A673 (cell line): ENCODE measurements around the gene MSANTD2. TPM values are rescaled to one million over a fixed set of nuclear protein-coding genes. Genes with fewer than 3 reads are reported as not detected.

ENCODE experiments used
- BruUV-seq: library from RNA; stranded (reverse); fragments of 400-500 nt; replicated peaks from 2 replicates; lab custom pipeline; 2021; lab: Mats Ljungman, UMichigan
- CTCF ChIA-PET: fragments of 300-600 bp; sonication (Branson Sonifier 250); formaldehyde crosslinking; loops from one replicate; lab custom pipeline; 2022; ENCODE audit warnings: antibody characterized with exemption; lab: Charles Lee
- POLR2A ChIA-PET: fragments of 300-600 bp; sonication (Branson Sonifier 250); formaldehyde crosslinking; loops from one replicate; lab custom pipeline; 2022; ENCODE audit warnings: antibody characterized with exemption; ENCODE audit not compliant: low non-redundant PET; lab: Charles Lee
- DNase-seq: peaks from one replicate; pipeline ENCODE4 v3.0.0-alpha.2; 2015; ENCODE audit warnings: low spot score
- H3K27ac ChIP-seq: fragments of 200-600 bp; sonication (generic); 2 replicates; pipeline ENCODE4 v1.5.1; 2016; ENCODE audit warnings: mixed run types, low read depth, mild to moderate bottlenecking, mixed read lengths, antibody characterized with exemption, low read length; ENCODE audit not compliant: poor library complexity, severe bottlenecking
- H3K27me3 ChIP-seq: fragments of 200-600 bp; sonication (generic); replicated peaks from 2 replicates; pipeline ENCODE4 v1.6.1; 2017; ENCODE audit warnings: mixed run types, low read depth, mild to moderate bottlenecking, mixed read lengths, antibody characterized with exemption, low read length; ENCODE audit not compliant: insufficient read depth, poor library complexity
- H3K36me3 ChIP-seq: fragments of 200-600 bp; sonication (generic); 2 replicates; pipeline ENCODE4 v1.6.1; 2016; ENCODE audit warnings: mixed run types, mild to moderate bottlenecking, mixed read lengths, antibody characterized with exemption, low read length; ENCODE audit not compliant: insufficient read depth, poor library complexity, severe bottlenecking
- H3K4me1 ChIP-seq: fragments of 200-600 bp; sonication (generic); 2 replicates; pipeline ENCODE4 v1.6.1; 2017; ENCODE audit warnings: mixed run types, mild to moderate bottlenecking, mixed read lengths, antibody characterized with exemption, low read length; ENCODE audit not compliant: insufficient read depth, poor library complexity, severe bottlenecking
- H3K4me3 ChIP-seq: fragments of 200-600 bp; sonication (generic); 2 replicates; pipeline ENCODE4 v1.5.1; 2016; ENCODE audit warnings: low read depth, mixed run types, mild to moderate bottlenecking, mixed read lengths, low read length; ENCODE audit not compliant: poor library complexity, severe bottlenecking
- H3K9me3 ChIP-seq: fragments of 200-600 bp; sonication (generic); 2 replicates; pipeline ENCODE4 v1.6.1; 2016; ENCODE audit warnings: mixed run types, low read depth, mild to moderate bottlenecking, mixed read lengths, antibody characterized with exemption, low read length; ENCODE audit not compliant: poor library complexity, severe bottlenecking
- CTCF ChIP-seq: fragments of 300-800, 200-600 bp; sonication (generic); conservative IDR thresholded peaks from 2 replicates; pipeline ENCODE4 v1.5.1; 2017; ENCODE audit warnings: low read depth, mild to moderate bottlenecking, antibody characterized with exemption, low read length, moderate library complexity, mixed read lengths
- EZH2 ChIP-seq: fragments of 200-600 bp; sonication (generic); IDR thresholded peaks from 2 replicates; pipeline ENCODE4 v1.6.1; 2017; ENCODE audit warnings: borderline replicate concordance, low read depth, mild to moderate bottlenecking, mixed read lengths, antibody characterized with exemption, low read length; ENCODE audit not compliant: poor library complexity, severe bottlenecking
- intact Hi-C: fragments of 100-400 bp; cut with micrococcal nuclease; formaldehyde crosslinking; loops from one replicate; pipeline ENCODE4 v1.10.0; 2022; ENCODE audit not compliant: unreplicated experiment
- total RNA-seq: library from RNA; stranded (reverse); gene quantifications from 2 replicates; pipeline ENCODE4 v1.2.3, GENCODE V29; 2021

MSANTD2 gene
- total RNA-seq, 1 experiment from 2014 or later = 33.3 TPM

DNA sequence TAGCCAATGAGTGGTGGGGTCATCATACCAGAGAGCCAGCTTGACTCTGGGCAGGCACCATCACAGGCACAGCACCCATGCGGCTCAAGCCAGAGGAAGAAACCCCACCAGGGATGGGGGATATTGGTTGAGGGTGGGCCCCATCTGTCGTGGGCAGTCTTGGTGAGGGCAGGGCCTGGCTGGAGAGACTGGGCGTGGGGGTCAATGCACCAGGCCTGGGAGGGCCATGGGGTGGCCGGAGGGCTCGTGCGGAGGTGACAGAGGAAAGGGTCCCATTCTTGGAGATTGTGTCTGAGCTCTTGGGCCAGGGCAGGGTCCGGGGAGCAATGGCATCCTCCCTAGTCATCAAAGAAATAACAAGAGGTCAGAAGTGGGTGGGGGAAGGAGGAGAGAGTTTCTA, 46.6 kb downstream of the MSANTD2 start:
- no TSS peak for BruUV-seq
- TF ChIP-seq EZH2 = no peak
- no peak for DNase-seq
- Histone ChIP-seq H3K4me3 (no peak overlapping the region), H3K36me3 (no peaks in the 10 kb centered on the region), H3K27ac (no peak overlapping the region), H3K4me1 (no peaks in the 10 kb centered on the region), H3K27me3 (no peaks in the 10 kb centered on the region), H3K9me3 (no peaks in the 10 kb centered on the region)
- ChIA-PET CTCF (interaction anchor here (0.6 to 1.4 kb wide), 2 partner anchors 9 to 80 kb away, joined by 5 to 8 read pairs; partner anchors contain the start of gene SPA17), POLR2A (no interaction called here)
- intact Hi-C loops = no loop called here

DNA sequence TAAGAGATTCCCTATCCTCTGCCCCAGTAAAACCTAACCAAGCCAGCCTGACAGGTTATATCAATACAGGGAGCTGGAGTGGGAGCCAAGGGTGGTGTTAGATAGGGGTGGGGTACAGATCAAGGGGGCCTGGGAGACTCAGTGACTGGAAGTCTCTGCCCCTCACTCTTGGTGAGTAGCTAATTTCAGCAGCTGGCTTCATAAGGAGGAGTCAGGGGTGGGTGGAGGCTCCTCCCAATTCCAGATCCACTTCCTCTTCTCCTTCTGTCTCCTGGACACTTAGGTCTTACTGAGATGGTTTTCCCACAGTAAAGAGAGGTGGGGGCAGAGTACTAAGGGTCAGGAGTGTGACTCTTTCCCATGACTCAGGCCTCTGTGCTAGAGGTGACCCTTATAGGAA, 47.0 kb downstream of the MSANTD2 start:
- Histone ChIP-seq H3K27me3 (no peaks in the 10 kb centered on the region), H3K36me3 (no peaks in the 10 kb centered on the region), H3K4me3 (no peak overlapping the region), H3K4me1 (no peaks in the 10 kb centered on the region), H3K27ac (no peak overlapping the region), H3K9me3 (no peaks in the 10 kb centered on the region)
- BruUV-seq = no TSS peak
- no peak for TF ChIP-seq EZH2
- no peak for TF ChIP-seq CTCF
- no peak for DNase-seq
- ChIA-PET POLR2A (interaction anchor here (1.1 kb wide), 1 partner anchor 49 kb away, joined by 3 read pairs; no protein-coding TSS in a partner anchor), CTCF (interaction anchor here (0.6 to 1.4 kb wide), 2 partner anchors 10 to 79 kb away, joined by 5 to 8 read pairs; partner anchors contain the start of gene SPA17)
- intact Hi-C loops = no loop called here

DNA sequence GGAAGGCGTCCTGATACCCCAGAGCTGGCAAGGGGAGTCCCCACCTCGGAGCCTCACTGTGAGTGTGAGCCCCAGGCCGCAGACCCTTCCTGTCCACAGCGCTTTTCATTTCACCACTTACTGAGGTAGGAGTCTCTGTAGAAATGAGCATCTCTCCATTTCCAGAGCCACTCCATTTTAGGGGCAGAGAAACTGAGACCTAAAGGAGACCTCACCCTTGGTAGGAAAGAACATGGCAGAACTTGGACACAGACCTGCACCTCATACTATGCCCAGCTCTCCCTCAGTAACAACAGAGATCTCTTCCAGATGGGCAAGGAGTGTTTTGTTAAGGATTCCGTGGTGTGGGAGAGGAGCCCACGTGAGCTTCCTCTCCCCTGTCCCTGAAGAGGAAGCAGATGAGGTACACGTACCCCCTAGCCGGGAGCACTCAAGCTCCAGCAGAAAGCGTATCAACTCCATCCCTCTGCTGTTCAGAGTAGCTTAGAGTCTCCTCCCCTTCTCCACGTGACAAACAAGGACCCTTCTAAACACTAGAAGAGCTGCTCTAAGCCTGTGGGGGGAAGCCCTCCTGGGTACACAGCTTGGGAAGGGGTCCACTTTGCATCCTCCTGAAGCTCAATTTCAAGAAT, 47.6 kb downstream of the MSANTD2 start:
- H3K27ac ChIP-seq = no peak overlapping the region
- no peaks in the 10 kb centered on the region for H3K4me1 ChIP-seq
- H3K36me3 ChIP-seq = no peaks in the 10 kb centered on the region
- BruUV-seq = no TSS peak
- intact Hi-C loops = no loop called here
- ChIA-PET POLR2A (interaction anchor here (1.1 kb wide), 1 partner anchor 50 kb away, joined by 3 read pairs; no protein-coding TSS in a partner anchor), CTCF (interaction anchor here (0.5 to 1.4 kb wide), 3 partner anchors 10 to 83 kb away, joined by 5 to 8 read pairs (median 5); no protein-coding TSS in a partner anchor)
- no peaks in the 10 kb centered on the region for H3K27me3 ChIP-seq
- no peaks in the 10 kb centered on the region for H3K9me3 ChIP-seq
- no peak overlapping the region for H3K4me3 ChIP-seq
- DNase-seq = no peak
- no peak for TF ChIP-seq EZH2
- no peak for TF ChIP-seq CTCF
